ENCODE data around the gene CCDC126.

DNA sequence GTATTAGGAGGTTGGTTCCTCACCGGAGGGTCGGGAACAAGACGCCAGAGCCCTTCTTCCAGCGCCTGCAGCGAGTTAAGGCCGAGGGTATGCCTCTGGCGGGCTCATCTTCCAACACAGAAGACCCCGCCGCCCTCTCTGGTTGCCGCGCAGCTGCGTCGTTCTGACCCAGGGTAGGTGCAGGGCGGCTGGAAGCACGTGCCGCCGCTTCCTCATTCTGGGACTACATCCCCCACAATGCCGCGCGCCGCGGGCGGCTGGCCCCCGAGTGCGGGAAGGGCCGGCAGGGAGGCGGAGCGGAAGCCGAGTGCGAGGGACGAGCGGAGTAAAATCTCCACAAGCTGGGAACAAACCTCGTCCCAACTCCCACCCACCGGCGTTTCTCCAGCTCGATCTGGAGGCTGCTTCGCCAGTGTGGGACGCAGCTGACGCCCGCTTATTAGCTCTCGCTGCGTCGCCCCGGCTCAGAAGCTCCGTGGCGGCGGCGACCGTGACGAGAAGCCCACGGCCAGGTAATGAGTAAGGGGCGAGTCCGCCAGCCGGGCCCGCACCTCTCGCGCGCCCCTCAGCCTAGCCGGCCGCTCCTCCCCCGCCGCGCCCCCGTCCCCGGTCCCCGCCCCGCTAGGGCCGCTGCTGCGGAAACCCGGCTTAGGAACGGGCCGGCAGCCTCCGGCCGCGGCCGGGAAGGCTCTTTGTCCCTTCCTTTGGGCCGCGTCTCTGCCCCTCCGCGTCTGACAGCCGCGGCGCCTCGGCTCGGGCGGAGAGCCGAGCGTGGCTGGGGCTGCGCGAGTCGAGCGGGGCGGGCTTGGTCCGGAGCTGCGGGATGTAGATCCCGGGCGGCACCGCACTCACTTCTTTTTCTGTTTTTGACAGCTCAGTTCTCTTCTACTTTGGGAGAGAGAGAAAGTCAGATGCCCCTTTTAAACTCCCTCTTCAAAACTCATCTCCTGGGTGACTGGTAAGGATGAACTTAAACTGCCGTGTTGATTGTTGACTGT lies at the start of gene CCDC126:
- TF ChIP-seq, protein P1, sequence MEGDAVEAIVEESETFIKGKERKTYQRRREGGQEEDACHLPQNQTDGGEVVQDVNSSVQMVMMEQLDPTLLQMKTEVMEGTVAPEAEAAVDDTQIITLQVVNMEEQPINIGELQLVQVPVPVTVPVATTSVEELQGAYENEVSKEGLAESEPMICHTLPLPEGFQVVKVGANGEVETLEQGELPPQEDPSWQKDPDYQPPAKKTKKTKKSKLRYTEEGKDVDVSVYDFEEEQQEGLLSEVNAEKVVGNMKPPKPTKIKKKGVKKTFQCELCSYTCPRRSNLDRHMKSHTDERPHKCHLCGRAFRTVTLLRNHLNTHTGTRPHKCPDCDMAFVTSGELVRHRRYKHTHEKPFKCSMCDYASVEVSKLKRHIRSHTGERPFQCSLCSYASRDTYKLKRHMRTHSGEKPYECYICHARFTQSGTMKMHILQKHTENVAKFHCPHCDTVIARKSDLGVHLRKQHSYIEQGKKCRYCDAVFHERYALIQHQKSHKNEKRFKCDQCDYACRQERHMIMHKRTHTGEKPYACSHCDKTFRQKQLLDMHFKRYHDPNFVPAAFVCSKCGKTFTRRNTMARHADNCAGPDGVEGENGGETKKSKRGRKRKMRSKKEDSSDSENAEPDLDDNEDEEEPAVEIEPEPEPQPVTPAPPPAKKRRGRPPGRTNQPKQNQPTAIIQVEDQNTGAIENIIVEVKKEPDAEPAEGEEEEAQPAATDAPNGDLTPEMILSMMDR (IDR thresholded peaks at IDR 0.05): no peak
- peak; percentile 79 for TF ChIP-seq POLR2A (IDR thresholded peaks at IDR 0.05)
